GM19099 (cell line): ENCODE results near the gene TLCD2.

ENCODE experiments used
- POLR2A ChIP-seq: IDR thresholded peaks from 3 replicates; pipeline ENCODE4 v1.6.1; 2011; ENCODE audit warnings: low read depth; ENCODE audit not compliant: insufficient read length; ENCODE audit errors: extremely low read depth

The TLCD2 gene

GRCh38 chr17:1727258-1727789, 17.1 kb upstream of the TLCD2 start:
- no peak for TF ChIP-seq POLR2A

DNA sequence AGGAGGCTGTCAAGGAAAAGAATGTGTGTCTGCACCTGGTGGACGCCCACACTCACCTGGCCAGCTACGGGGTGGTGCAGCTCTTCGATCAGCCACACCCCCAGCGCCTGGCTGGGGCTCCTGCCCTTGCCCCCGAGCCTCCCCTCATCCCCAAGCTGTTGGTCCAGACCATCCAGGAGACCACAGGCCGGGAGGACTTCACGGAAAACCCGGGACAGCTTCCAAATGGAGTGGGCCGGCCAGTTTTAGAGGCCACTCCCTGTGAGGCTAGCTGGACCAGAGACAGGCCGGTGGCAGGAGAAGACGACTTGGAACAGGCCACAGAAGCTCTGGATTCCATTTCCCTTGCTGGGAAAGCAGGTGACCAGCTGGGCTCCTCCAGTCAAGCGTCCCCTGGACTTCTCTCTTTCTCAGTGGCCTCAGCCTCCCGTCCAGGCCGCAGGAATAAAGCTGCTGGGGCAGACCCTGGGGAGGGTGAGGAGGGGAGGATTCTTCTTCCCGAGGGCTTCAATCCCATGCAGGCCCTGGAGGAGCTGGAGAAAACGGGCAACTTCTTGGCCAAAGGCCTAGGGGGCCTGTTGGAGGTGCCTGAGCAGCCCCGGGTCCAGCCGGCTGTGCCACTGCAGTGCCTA, 16.6 kb upstream of the TLCD2 start:
- no peak for TF ChIP-seq POLR2A

- TF ChIP-seq POLR2A = no peak
Measured at GRCh38 chr17:1725642-1726511, 15.7 kb upstream of the TLCD2 start.

- no peak for TF ChIP-seq POLR2A
Measured at GRCh38 chr17:1724869-1725641, 14.9 kb upstream of the TLCD2 start.

GRCh38 chr17:1724351-1724868, 14.2 kb upstream of the TLCD2 start, which contains the start of gene WDR81:
WDR81 (plus strand) TSS chr17:1724704; CDS start chr17:1724960, 256 bp downstream.
- TF ChIP-seq POLR2A = peak; percentile 68

GRCh38 chr17:1722022-1722421, 11.8 kb upstream of the TLCD2 start:
- TF ChIP-seq POLR2A = peak; percentile 26

- no peak for TF ChIP-seq POLR2A
Measured at GRCh38 chr17:1720856-1721386, 10.7 kb upstream of the TLCD2 start.

- TF ChIP-seq POLR2A = no peak
Measured at GRCh38 chr17:1718362-1719165, 8.4 kb upstream of the TLCD2 start.

DNA sequence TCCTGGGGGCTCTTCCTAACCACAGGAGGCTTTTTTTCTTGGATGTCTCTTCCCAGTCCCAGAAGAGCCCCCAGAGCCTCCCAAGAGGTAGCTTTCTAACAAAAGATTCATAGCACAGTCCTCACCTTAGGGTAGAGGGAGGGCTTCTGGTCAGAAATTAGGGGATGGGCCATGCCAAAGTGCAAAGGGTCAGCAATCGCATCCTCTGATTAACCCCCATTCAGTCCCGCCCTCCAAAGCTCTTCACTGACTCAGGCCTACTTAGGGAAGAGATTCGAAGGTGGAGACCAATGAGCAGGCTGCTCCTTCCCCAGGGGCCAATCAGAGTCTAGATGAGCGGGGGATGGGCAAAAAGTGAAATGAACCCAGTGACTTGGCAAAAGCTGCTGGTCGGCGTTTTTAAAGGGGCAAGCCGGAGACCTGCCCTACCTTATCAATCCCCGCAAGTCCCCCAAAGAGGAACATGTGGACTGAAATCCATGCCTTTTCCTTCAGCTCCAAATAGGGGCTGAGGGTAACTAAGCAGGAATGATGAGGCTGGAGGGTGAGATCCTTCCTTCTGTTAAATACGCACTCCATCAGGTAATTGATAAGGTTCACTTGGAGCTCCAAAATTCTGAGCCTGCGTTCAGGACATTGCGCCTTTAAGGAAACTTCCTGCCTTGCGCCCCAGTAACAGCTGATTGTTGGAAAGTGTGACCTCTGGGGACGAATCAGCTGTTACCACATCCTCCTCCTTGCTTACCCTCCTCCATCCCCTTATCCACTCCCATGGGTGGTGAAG, 6.9 kb upstream of the TLCD2 start:
- TF ChIP-seq POLR2A = peak; percentile 67

DNA sequence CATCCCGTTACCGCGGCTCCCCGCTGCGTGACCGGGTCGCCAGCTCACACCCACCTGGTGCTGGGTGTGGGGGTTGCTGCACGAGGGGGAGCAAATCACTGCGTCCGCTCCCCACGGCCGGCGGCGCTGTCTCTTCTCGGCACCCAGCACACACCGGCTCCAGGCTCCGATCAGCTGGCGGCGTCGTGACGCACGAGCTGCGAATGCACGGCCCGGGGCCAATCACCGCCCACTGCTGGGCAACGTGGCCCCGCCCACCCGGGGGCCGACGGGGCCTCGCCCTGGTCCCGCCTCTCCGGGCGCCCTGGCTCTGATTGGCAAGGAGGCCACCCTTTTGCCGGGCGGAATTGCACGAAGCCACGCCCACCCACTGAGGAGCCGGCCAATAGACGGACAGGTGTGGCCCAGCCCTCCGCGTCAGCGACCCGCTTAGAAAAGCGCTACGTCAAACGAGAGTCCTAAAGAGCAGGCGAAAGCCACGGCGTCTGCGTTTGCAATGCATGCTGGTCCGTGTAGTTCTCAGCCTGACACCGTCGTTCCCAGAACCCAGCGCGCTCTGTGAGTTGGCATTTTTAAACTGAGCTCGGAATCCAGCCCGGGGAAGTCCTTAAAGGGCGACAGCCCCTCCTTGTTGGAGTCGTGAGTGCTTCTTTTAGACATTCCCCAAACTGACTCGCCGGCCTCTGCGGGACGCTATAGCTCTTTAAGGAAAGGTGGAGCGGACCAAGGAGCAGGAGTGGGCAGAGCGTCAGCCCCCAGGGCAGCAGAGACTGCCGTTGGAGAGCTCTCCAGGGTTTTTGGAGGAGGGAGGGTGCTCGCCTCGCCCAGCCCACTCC, 6.1 kb upstream of the TLCD2 start:
- TF ChIP-seq POLR2A = peak; percentile 93

DNA sequence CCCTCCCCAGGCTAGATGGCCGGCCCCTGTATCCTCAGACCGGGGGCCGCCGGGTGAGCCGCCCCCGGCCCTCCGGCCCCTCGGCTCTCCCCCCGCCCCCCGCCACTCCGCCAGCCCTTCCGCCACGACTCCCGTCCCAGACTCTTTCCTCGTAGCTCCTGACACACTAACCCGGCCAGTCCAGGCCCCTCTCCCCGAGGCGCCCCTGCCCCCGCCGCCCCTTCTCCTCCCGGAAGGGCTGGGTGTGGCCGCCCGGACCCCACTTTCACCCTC, 5.6 kb upstream of the TLCD2 start:
- no peak for TF ChIP-seq POLR2A

DNA sequence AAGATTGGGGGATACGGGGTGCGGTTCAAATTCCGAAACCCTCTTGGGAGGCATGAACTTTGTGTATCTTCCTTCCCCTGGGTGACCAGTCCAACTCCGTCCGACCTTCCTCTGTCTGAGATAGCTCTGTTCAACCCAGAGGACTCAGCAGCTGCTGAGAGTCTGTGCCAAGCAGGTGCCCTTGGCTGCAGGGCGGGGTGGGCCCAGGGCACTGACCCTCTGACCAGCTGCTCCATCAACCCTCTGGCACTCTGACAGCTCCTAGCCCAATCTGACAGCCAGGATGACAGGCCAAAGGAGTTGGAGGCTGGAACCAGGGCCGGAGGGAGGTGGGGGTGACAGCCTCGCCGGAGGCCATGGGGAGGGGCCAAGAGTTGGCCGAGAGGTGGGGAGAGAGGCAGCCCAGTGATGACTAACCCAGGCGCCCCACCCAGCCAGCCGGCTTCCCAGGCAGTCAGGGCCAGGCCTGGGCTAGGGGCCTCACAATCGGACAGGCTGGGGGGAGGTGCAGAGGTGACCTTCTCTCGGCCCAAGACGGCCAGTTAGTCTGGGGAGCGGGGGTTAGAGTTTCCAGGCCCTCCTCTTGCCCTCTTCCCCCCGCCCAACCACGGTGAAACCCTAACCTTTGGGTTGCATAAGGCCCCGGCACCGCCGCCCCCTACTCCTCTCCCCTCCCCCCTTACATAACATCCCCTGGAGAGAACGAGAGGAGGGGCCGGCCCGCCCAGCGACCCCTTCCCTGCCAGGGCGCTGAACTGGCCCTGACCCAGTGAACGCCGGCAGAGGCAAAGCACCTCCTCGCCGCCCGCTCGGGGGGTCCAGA, 5.0 kb upstream of the TLCD2 start:
- no peak for TF ChIP-seq POLR2A

GRCh38 chr17:1714427-1714979, 4.3 kb upstream of the TLCD2 start:
- TF ChIP-seq POLR2A = no peak
